ENCODE measurements around the gene CARD6. TPM values are rescaled to one million over a fixed set of nuclear protein-coding genes. Genes with fewer than 3 reads are reported as not detected.

Gene CARD6
- total and polyA plus RNA-seq, 9 of the 15 experiments (the other 6 are each of a cell fraction or from before 2014, with no cell fraction given), result 3.5 to 8.3 (median 5.9) TPM

GRCh38 chr5:40799258-40799657 is 41.9 kb upstream of the CARD6 start (continued):
- TF ChIP-seq JUN (IDR thresholded peaks at IDR 0.05; ENCODE audit: borderline replicate concordance, low read depth, low read length), result no peak
- no peak for TF ChIP-seq JUN (CRISPR knock-in tag; IDR thresholded peaks at IDR 0.05; ENCODE audit: borderline replicate concordance)
- TF ChIP-seq SMARCC2 (IDR thresholded peaks at IDR 0.05; ENCODE audit: low read depth), result no peak
- TF ChIP-seq ZNF146 (CRISPR knock-in tag; IDR thresholded peaks at IDR 0.05; ENCODE audit: unreplicated experiment), result no peak
- no peak for TF ChIP-seq SREBF1 (IDR thresholded peaks at IDR 0.05; ENCODE audit: borderline replicate concordance, low read depth, low read length)
- no peak for TF ChIP-seq TSHZ1 (CRISPR knock-in tag; IDR thresholded peaks at IDR 0.05)
- no peak for TF ChIP-seq ZNF551 (CRISPR knock-in tag; IDR thresholded peaks at IDR 0.05)
- no peak for TF ChIP-seq ZNF174 (CRISPR knock-in tag; IDR thresholded peaks at IDR 0.05)
- peak; percentile 2 for TF ChIP-seq TAF9B (IDR thresholded peaks at IDR 0.05; ENCODE audit: partially characterized antibody)
- TF ChIP-seq XRCC4 (IDR thresholded peaks at IDR 0.05; ENCODE audit: extremely low read depth, insufficient read depth, insufficient read length), result no peak
- TF ChIP-seq ZNF436 (CRISPR knock-in tag; IDR thresholded peaks at IDR 0.05), result no peak
- TF ChIP-seq TEAD4 (IDR thresholded peaks at IDR 0.05; ENCODE audit: low read length), result no peak
- no peak for TF ChIP-seq TEAD4 (CRISPR knock-in tag; IDR thresholded peaks at IDR 0.05; ENCODE audit: borderline replicate concordance)
- TF ChIP-seq CBX8 (IDR thresholded peaks at IDR 0.05; ENCODE audit: borderline replicate concordance, extremely low read depth, low read depth, low read length, poor library complexity, severe bottlenecking), result no peak
- TF ChIP-seq ARID2 (IDR thresholded peaks at IDR 0.05), result 0 out of 2 replicates have a peak, but pooled peaks have one; percentile 25
- no peak for TF ChIP-seq MTF1 (CRISPR knock-in tag; IDR thresholded peaks at IDR 0.05; ENCODE audit: borderline replicate concordance)
- peak; percentile 39 to 56; a peak in 1 of 4 replicates for TF ChIP-seq HDAC1 (IDR thresholded peaks at IDR 0.05)
- 0 out of 2 replicates have a peak, but pooled peaks have one; percentile 5 for TF ChIP-seq NFIC (IDR thresholded peaks at IDR 0.05)
- TF ChIP-seq HDAC3 (IDR thresholded peaks at IDR 0.05; ENCODE audit: borderline replicate concordance, partially characterized antibody), result no peak
- no peak for TF ChIP-seq ZNF431 (CRISPR knock-in tag; IDR thresholded peaks at IDR 0.05)
- TF ChIP-seq ZNF717 (CRISPR knock-in tag; IDR thresholded peaks at IDR 0.05), result no peak
- no peak for TF ChIP-seq NELFE (IDR thresholded peaks at IDR 0.05; ENCODE audit: insufficient read depth, insufficient read length)
- no peak for TF ChIP-seq PRMT5 (CRISPR knock-in tag; IDR thresholded peaks at IDR 0.05)
- TF ChIP-seq, protein P1, sequence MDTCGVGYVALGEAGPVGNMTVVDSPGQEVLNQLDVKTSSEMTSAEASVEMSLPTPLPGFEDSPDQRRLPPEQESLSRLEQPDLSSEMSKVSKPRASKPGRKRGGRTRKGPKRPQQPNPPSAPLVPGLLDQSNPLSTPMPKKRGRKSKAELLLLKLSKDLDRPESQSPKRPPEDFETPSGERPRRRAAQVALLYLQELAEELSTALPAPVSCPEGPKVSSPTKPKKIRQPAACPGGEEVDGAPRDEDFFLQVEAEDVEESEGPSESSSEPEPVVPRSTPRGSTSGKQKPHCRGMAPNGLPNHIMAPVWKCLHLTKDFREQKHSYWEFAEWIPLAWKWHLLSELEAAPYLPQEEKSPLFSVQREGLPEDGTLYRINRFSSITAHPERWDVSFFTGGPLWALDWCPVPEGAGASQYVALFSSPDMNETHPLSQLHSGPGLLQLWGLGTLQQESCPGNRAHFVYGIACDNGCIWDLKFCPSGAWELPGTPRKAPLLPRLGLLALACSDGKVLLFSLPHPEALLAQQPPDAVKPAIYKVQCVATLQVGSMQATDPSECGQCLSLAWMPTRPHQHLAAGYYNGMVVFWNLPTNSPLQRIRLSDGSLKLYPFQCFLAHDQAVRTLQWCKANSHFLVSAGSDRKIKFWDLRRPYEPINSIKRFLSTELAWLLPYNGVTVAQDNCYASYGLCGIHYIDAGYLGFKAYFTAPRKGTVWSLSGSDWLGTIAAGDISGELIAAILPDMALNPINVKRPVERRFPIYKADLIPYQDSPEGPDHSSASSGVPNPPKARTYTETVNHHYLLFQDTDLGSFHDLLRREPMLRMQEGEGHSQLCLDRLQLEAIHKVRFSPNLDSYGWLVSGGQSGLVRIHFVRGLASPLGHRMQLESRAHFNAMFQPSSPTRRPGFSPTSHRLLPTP (IDR thresholded peaks at IDR 0.05; ENCODE audit: borderline replicate concordance, extremely low read depth, insufficient read length), result no peak
- no peak for TF ChIP-seq NRF1 (conservative IDR thresholded peaks at IDR 0.05 in 1 of 2, IDR thresholded peaks at IDR 0.05 in 1 of 2)
